GM19023 (cell line): ENCODE measurements around the gene SEPSECS.

Source experiments
- ATAC-seq: cut with Tn5 transposase; IDR thresholded peaks from one replicate; pipeline ENCODE4 v1.9.1; 2021; ENCODE audit warnings: mild to moderate bottlenecking, moderate library complexity; ENCODE audit not compliant: unreplicated experiment

The SEPSECS gene

GRCh38 chr4:25111648-25112196 lies 48.5 kb downstream of the SEPSECS start:
- no peak for ATAC-seq

DNA sequence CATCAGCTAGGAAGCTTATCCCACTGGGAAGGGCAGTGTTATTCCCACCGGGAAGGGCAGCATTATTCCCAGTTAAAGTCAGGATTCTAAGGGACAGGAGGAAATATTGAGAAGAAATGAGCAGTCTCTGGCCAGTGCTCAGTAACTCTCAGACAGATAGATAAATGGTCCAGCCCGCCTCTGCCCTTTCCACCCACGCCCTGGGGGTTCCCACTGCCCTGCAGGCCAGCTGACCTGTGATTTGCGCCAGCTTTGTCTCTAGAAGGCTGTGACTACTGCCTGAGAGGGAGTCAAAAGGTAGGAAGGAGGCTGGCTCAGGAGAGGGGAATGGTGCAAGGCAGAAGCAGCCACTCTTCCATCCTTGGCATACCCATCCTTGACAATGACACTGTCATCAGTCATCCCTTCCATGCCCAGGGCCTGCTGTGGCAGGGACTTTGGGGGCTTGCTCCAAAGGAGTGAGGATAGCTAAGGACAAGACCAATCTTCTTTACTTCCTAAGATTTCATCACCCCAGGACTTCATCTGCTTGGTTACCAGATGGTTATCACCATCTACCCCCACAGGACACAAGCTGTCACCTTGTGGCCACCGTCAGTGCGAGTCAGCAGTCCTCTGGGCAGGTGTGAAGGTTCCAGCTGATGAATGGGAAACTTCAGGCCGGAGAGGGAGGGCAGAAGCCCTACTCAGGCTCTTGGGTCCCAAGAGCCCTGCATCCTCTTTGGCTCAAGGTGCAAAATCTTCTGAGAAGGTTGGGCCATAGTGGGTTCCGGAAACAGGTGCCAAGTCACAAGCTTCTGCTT lies 49.5 kb downstream of the SEPSECS start:
- ATAC-seq: no peak

- no peak for ATAC-seq
Measured at GRCh38 chr4:25109511-25109910, 50.7 kb downstream of the SEPSECS start.

DNA sequence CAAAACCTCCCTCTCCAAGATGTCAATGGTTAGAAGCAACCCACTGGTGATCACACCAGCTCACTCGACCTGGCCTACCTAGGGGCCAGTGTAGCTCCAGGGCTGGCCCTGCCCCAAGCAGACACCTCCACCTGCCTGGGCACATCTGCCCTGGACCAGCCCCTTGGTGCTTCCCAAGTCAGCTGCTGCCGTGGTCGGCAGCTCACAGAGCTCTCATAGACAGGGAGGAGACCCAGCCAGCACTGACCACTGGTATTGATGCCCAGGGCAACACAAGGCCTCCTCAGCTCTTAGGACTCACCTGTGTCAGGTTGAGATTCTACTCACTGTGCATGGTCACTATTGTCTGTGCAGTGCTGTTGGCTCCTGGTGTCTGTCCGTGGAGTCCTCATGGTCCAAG lies 51.7 kb downstream of the SEPSECS start:
- ATAC-seq: no peak

GRCh38 chr4:25107827-25108516 lies 52.3 kb downstream of the SEPSECS start:
- no peak for ATAC-seq

DNA sequence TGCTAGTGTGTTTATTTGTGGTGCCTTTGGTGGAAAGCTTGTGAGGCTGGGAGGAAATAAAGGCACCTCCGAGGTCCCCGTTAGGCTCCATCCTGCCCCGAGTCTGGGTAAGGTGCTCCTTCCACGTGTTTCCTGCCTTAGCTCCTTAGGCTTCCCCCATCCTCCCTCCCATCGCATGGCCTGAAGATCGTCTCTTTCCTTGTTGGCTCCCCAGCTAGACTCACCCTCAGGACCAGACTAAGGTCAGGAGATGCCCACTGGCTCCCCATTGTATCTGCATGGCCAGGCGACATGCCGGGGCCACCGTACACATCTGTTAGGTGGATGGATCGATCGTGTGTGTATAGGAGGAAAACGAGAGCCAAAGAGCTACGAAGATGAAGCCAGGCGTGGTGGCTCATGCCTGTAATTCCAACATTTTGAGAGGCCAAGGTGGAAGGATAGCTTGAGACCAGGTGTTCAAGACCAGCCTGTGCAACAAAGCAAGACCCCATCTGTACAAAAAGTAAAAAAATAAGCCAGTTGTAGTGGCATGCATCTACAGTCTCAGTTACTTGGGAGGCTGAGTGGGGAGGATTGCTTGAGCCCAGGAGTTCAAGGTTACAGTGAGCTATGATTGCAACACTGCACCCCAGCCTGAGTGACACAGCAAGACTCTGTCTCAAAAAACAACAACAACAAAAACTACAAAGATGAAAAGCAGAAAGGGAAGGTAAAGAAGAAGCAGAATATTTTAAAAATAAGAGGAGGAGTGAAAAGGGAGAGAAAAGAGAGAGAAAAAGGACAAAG lies 53.7 kb downstream of the SEPSECS start:
- no peak for ATAC-seq

- no peak for ATAC-seq
Measured at GRCh38 chr4:25104591-25104990, 55.7 kb downstream of the SEPSECS start.

GRCh38 chr4:25103418-25103817 lies 56.8 kb downstream of the SEPSECS start:
- ATAC-seq: no peak

DNA sequence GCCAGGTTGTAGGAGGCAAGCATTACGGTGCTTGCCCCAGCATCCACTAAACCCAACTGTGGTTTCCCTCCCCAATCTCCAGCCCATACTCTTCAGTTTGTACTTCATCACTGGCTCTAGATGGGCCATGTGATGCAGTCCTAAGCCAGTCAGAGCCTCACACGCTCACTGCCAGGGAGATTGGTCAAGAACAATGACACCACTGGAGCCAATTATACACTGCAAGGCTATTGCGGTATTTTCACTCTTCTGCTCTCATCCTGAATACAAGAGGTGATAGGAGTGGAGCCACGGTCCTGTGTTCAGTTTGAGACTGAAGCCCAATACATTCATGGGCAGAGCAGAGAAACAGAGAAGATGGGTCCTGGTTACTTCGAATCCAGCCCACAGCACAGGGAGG lies 58.4 kb downstream of the SEPSECS start:
- no peak for ATAC-seq

DNA sequence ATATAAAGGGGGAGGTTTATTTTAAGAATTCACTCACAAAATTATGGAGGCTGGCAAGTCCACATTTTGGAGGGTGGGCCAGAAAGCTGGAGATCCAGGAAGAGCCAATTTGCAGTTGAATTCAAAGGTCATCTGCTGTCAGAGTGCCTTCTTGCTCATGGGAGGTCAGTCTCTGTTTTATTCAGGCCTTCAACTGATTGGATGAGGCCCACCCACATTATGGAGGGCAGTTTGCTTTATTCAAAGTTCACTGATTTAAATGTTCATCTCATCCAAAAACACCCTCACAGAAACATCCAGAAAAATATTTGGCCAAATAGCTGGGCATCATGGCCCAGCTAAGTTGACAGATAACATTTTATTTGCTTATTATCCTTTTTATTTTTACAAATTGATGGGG lies 59.5 kb downstream of the SEPSECS start:
- ATAC-seq: no peak

DNA sequence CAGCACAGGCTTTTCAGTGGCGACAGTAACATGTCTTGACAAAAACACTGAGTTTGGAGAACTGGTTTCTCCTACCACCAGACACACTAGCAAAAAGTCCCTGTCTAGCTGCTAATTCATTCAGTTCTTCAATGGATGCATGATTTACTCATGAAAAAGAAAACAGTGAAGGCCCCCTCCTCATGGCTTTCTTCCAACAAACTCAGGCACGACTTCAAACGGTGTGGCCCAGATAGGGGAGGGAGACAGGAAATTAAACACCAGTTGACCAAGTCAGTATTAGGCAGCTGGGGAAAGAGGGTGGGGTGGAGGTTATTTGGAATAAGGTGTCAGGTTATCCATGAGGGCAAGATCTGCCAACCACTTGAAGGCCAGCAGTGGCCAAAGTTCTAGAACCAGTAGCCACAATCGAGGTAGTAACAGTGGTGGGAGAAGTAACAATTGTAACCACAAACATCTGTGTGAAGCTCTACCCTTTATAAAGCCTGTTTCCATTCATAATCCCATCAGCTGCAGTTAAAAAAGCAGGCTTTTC lies 60.2 kb downstream of the SEPSECS start:
- ATAC-seq: no peak

GRCh38 chr4:25098964-25099891 lies 61.0 kb downstream of the SEPSECS start:
- ATAC-seq: no peak

- ATAC-seq: no peak
Measured at GRCh38 chr4:25096981-25097443, 63.2 kb downstream of the SEPSECS start.

DNA sequence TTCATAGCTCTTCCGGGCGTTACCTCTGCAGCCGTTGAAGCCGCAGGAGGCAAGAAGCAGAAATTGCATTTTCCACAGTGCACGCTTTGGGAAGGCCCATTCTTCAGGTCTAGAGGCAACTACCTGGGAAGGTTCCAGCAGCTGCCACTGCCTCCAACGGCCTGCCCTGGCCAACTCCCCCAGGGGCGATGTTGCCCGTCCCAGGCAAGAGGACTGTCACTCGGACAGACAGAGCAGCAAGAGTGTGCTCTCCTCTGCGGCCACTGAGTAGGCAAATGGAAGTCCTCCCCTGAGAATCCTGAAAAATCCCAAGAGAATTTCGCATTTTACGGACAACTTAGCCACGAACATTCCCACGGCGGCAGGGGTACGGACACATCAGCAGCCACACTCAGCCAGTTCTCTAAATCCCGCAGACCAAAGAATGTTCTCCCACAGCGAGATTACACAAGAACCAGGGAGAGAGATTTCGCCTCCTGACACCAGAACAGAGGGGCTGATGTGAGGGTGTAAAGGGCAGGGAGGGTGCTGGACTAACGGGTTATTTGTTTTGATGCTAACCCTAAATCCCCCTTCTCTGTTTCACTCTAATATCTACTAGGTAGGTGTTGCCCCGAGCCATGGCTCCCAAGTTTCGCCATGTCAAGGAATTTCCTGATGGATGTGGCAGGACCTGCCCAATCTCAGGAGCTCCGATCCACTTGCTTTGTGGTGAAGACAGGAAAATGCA lies 63.8 kb downstream of the SEPSECS start:
- ATAC-seq: no peak

- ATAC-seq: no peak
Measured at GRCh38 chr4:25095837-25096236, 64.4 kb downstream of the SEPSECS start.

DNA sequence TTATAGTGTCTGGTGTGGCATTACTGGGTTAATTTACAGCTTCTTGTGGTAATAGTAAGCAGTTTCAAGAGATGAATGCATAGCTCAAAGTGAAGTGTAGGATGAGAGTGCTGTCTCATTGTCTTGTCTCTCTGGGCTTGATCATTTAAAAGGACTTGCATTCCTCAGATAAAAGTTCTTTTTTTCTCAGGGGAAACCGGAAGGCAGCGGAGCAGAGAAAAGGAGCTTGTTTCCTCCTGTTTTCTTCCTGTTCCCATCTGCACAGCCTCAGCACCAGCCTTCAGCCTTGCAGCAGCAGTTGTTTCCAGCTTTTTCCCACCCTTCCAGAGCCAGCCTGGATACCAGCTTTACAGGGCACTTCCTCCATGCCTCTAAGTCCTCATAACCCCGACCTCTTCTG lies 68.1 kb downstream of the SEPSECS start:
- ATAC-seq: no peak

- no peak for ATAC-seq
Measured at GRCh38 chr4:25090516-25090915, 69.7 kb downstream of the SEPSECS start.

DNA sequence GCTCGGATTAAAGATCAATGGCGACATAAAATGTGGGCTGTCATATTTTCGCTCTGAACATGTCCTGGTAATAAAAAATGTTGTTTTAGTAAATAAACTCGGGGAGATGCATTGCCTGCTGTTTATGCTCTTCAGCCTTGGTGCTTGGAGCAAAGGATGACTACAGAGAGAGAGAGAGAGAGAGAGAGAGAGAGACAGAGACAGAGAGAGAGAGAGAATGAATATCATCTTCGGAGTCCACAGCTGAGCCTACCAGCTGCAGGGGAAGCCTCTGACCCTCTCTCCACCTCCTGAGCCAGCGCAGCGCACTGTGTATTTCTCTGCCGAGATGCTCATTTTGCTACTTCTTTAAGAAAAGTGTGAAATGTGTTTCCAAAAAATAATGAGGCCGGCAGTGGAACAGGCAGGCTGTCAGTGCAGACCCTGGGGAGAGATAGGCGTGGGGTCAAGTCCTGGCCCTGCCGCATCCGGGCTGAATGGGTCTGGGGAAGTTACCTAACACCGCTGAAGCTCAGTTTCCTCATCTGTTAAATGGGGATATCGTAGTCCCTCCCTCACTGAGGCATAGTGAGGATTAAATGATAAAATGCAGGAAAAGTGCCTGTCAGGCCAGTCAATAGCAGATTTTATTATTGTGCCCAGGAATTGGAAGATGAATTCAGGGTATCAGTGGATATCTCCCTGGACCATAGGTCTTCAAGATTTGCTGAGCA lies 71.0 kb downstream of the SEPSECS start:
- no peak for ATAC-seq
